A549 (cell line): Measurements from ENCODE around the gene TRPC6. TPM values are rescaled to one million over a fixed set of nuclear protein-coding genes. Genes with fewer than 3 reads are reported as not detected.

Experiments used
- ATAC-seq, 2 experiments: fragments of 200-7000 bp in 1 of 2; fragments of >200 bp in 1 of 2; cut with Nextera tagmentation in 1 of 2; cut with Tn5 transposase in 1 of 2; 3 replicates each; pipeline versions ENCODE4 v1.8.0 to v1.9.1; 2018 to 2020; ENCODE audit warnings: mild to moderate bottlenecking in 1 of 2, moderate library complexity in 1 of 2
- CTCF ChIA-PET: fragments of 300-600 bp; sonication (Branson Sonifier 250); formaldehyde crosslinking; extraction: SDS; loops from one replicate; lab custom pipeline; 2021; ENCODE audit warnings: antibody characterized with exemption, inconsistent platforms; lab: Yijun Ruan, JAX
- POLR2A ChIA-PET: fragments of 350-600 bp; formaldehyde crosslinking; extraction: SDS; loops from one replicate; lab custom pipeline; 2021; ENCODE audit warnings: antibody characterized with exemption, inconsistent platforms; lab: Yijun Ruan, JAX
- DNase-seq, 2 experiments: peaks; one replicate each; pipeline versions ENCODE4 v3.0.0 to v3.0.0-alpha.2; 2011 to 2016; ENCODE audit warnings: low read depth in 1 of 2, low spot score in 1 of 2
- FAIRE-seq: peaks from 2 replicates; lab custom pipeline; 2011; peaks lifted over from hg19 to GRCh38; lab: Jason Lieb, UNC
- H3K27ac ChIP-seq, 2 experiments: fragments of >200 bp; sonication (Bioruptor Twin); formaldehyde crosslinking; 3 replicates each; pipeline ENCODE4 v1.5.1; 2016 to 2017
- H3K4me1 ChIP-seq: fragments of >200 bp; sonication (Bioruptor Twin); formaldehyde crosslinking; 3 replicates; pipeline ENCODE4 v1.6.1; 2016
- H3K4me2 ChIP-seq: fragments of >200 bp; sonication (Bioruptor Twin); formaldehyde crosslinking; 3 replicates; pipeline ENCODE4 v1.6.1; 2016
- H3K4me3 ChIP-seq: fragments of >200 bp; sonication (Bioruptor Twin); formaldehyde crosslinking; 3 replicates; pipeline ENCODE4 v1.5.1; 2016
- H3K9me3 ChIP-seq: fragments of >200 bp; sonication (Bioruptor Twin); formaldehyde crosslinking; 3 replicates; pipeline ENCODE4 v1.6.1; 2016
- BHLHE40 ChIP-seq: IDR thresholded peaks from 2 replicates; pipeline ENCODE4 v1.6.1; 2012; ENCODE audit warnings: low read depth, low read length, inconsistent platforms
- CBX2 ChIP-seq: fragments of 200-600 bp; sonication (generic); IDR thresholded peaks from 2 replicates; pipeline ENCODE4 v1.6.1; 2016; ENCODE audit warnings: low read depth, mild to moderate bottlenecking, borderline replicate concordance
- EHF ChIP-seq: fragments of 250-450 bp; sonication (Bioruptor Pico); IDR thresholded peaks from 2 replicates; pipeline ENCODE4 v1.5.0; 2020; ENCODE audit warnings: mild to moderate bottlenecking
- ESRRA ChIP-seq: fragments of 150-350 bp; IDR thresholded peaks from 2 replicates; pipeline ENCODE4 v1.6.1; 2014; ENCODE audit warnings: mild to moderate bottlenecking, low read length, borderline replicate concordance
- FOXS1 ChIP-seq: fragments of 250-450 bp; sonication (Bioruptor Pico); IDR thresholded peaks from 2 replicates; pipeline ENCODE4 v1.5.0; 2020; ENCODE audit warnings: mild to moderate bottlenecking, moderate library complexity
- GATA3 ChIP-seq: IDR thresholded peaks from 2 replicates; pipeline ENCODE4 v1.6.1; 2012; ENCODE audit warnings: borderline replicate concordance
- HEYL ChIP-seq: fragments of 250-450 bp; sonication (Bioruptor Pico); IDR thresholded peaks from 2 replicates; pipeline ENCODE4 v1.8.0; 2021; ENCODE audit warnings: mild to moderate bottlenecking, moderate library complexity
- HOXB13 ChIP-seq: fragments of 250-450 bp; sonication (Bioruptor Pico); IDR thresholded peaks from 2 replicates; pipeline ENCODE4 v1.5.0; 2020; ENCODE audit warnings: low read depth, mild to moderate bottlenecking, moderate library complexity
- HOXB5 ChIP-seq: fragments of 250-450 bp; sonication (Bioruptor Pico); IDR thresholded peaks from 2 replicates; pipeline ENCODE4 v1.5.0; 2020; ENCODE audit warnings: mild to moderate bottlenecking, moderate library complexity
- JUN ChIP-seq, 2 experiments: fragments of >200 bp; sonication (Bioruptor Twin); formaldehyde crosslinking; IDR thresholded peaks; 2 replicates in 1 of 2; 3 replicates in 1 of 2; pipeline ENCODE4 v1.6.1; 2016 to 2017
- KDM1A ChIP-seq: fragments of 200-600 bp; sonication (generic); IDR thresholded peaks from 2 replicates; pipeline ENCODE4 v1.6.1; 2016; ENCODE audit warnings: low read depth, mild to moderate bottlenecking
- KDM5A ChIP-seq: fragments of 200-600 bp; sonication (generic); IDR thresholded peaks from 2 replicates; pipeline ENCODE4 v1.6.1; 2016; ENCODE audit warnings: antibody characterized with exemption, mild to moderate bottlenecking
- MYC ChIP-seq: IDR thresholded peaks from 2 replicates; pipeline ENCODE4 v1.6.1; 2012; ENCODE audit warnings: mild to moderate bottlenecking, inconsistent platforms, low read length, improper control_type of control experiment, borderline replicate concordance
- NPAS2 ChIP-seq: fragments of 250-450 bp; sonication (Bioruptor Pico); IDR thresholded peaks from 2 replicates; pipeline ENCODE4 v1.8.0; 2022; ENCODE audit warnings: mild to moderate bottlenecking, moderate library complexity, borderline replicate concordance
- NR3C1 ChIP-seq: fragments of >200 bp; sonication (Bioruptor Twin); formaldehyde crosslinking; IDR thresholded peaks from 3 replicates; pipeline ENCODE4 v1.6.1; 2017
- RAD21 ChIP-seq, 2 experiments: fragments of >200 bp in 1 of 2; sonication (Bioruptor Twin) in 1 of 2; formaldehyde crosslinking in 1 of 2; IDR thresholded peaks in 1 of 2; conservative IDR thresholded peaks in 1 of 2; 2 replicates in 1 of 2; 3 replicates in 1 of 2; pipeline ENCODE4 v1.6.1; 2012 to 2018; ENCODE audit warnings: inconsistent platforms in 1 of 2
- RARB ChIP-seq: fragments of 250-450 bp; sonication (Bioruptor Pico); IDR thresholded peaks from 2 replicates; pipeline ENCODE4 v1.8.0; 2021; ENCODE audit warnings: mild to moderate bottlenecking, moderate library complexity
- RCOR1 ChIP-seq: fragments of 150-350 bp; IDR thresholded peaks from 2 replicates; pipeline ENCODE4 v1.6.1; 2014; ENCODE audit warnings: antibody characterized with exemption, low read length, low read depth
- RFX5 ChIP-seq: fragments of 450-650 bp; IDR thresholded peaks from 2 replicates; pipeline ENCODE4 v1.7.1; 2014; ENCODE audit warnings: antibody characterized with exemption, mild to moderate bottlenecking, moderate library complexity
- SMC3 ChIP-seq: fragments of >200 bp; sonication (Bioruptor Twin); formaldehyde crosslinking; IDR thresholded peaks from 3 replicates; pipeline ENCODE4 v1.6.1; 2018; ENCODE audit warnings: inconsistent platforms
- SREBF2 ChIP-seq: fragments of 450-650 bp; IDR thresholded peaks from 2 replicates; pipeline ENCODE4 v1.6.1; 2014; ENCODE audit warnings: mild to moderate bottlenecking, moderate library complexity
- TP53 ChIP-seq: fragments of 250-450 bp; sonication (Bioruptor Pico); IDR thresholded peaks from 2 replicates; pipeline ENCODE4 v1.5.0; 2021; ENCODE audit warnings: mild to moderate bottlenecking, moderate library complexity
- ZFP36 ChIP-seq: fragments of 450-650 bp; IDR thresholded peaks from 2 replicates; pipeline ENCODE4 v1.6.1; 2014; ENCODE audit warnings: borderline replicate concordance; ENCODE audit not compliant: partially characterized antibody
- ZNF302 ChIP-seq: fragments of 250-450 bp; sonication (Bioruptor Pico); IDR thresholded peaks from 2 replicates; pipeline ENCODE4 v1.9.0; 2021; ENCODE audit warnings: inconsistent platforms, mild to moderate bottlenecking, moderate library complexity
- WGBS: methylation state at CpG from one replicate; pipeline ENCODE4 v1.1.6; 2017; ENCODE audit errors: missing lambda C conversion rate; 5-methylcytosine and 5-hydroxymethylcytosine counted together
- polyA plus RNA-seq, 4 experiments: library from polyadenylated mRNA; depleted of rRNA in 3 of 4; stranded (reverse); fragments of >200 nt; fragmentation: RNase III in 1 of 4; extraction: RNeasy Plus Mini Kit Qiagen cat#74134 plus additional on column Dnase treatment in 1 of 4; gene quantifications; 2 replicates in 3 of 4; 3 replicates in 1 of 4; pipeline ENCODE4 v1.2.3, GENCODE V29; 2011 to 2017
- TF ChIP-seq, protein P1 (sequence below): fragments of >200 bp; sonication (Bioruptor Twin); formaldehyde crosslinking; IDR thresholded peaks from 3 replicates; pipeline ENCODE4 v1.5.1; 2016
- TF ChIP-seq, protein P2 (sequence below): fragments of 250-450 bp; sonication (Bioruptor Pico); IDR thresholded peaks from 2 replicates; pipeline ENCODE4 v1.5.0; 2020; ENCODE audit warnings: low read depth, mild to moderate bottlenecking, moderate library complexity
- TF ChIP-seq, protein P3 (sequence below): IDR thresholded peaks from 2 replicates; pipeline ENCODE4 v1.6.1; 2012

TRPC6 gene
- polyA plus RNA-seq, 2 of the 4 experiments (the other 2 are of a cell fraction) = 0.70 to 1.0 TPM

DNA sequence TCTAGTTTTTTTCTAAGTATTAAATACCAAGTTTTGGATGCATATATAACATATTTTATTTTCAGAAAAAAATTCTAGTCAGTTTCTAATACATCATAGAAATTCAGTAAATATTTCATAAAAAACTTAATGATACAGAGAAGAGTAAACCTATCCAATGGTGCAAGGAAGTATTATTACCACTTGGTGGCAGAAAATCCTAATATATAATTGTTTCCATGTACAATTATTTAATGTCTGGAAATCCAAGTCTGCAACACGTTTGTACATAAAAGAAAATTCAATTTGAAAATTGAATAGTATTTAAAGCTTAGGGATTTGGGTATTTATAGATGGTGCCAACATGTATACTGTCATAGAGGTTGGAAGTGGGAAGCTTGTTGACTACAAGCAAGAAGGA, 127.0 kb downstream of the TRPC6 start:
- no peak for DNase-seq
- ChIA-PET POLR2A (no interaction called here), CTCF (interaction anchor here (0.7 to 5.6 kb wide), 16 partner anchors 12 to 551 kb away, joined by 3 to 71 read pairs (median 5); no protein-coding TSS in a partner anchor)
- H3K4me3 ChIP-seq = no peak overlapping the region
- H3K27ac ChIP-seq = no peak overlapping the region
- no peak overlapping the region for H3K4me2 ChIP-seq
- TF ChIP-seq SMC3 (peak; percentile 79), ZFP36 (no peak), RAD21 (conservative IDR thresholded peaks at IDR 0.05 in 1 of 2, IDR thresholded peaks at IDR 0.05 in 1 of 2) (peak; percentile 64 to 81)
- TF ChIP-seq, protein P1, sequence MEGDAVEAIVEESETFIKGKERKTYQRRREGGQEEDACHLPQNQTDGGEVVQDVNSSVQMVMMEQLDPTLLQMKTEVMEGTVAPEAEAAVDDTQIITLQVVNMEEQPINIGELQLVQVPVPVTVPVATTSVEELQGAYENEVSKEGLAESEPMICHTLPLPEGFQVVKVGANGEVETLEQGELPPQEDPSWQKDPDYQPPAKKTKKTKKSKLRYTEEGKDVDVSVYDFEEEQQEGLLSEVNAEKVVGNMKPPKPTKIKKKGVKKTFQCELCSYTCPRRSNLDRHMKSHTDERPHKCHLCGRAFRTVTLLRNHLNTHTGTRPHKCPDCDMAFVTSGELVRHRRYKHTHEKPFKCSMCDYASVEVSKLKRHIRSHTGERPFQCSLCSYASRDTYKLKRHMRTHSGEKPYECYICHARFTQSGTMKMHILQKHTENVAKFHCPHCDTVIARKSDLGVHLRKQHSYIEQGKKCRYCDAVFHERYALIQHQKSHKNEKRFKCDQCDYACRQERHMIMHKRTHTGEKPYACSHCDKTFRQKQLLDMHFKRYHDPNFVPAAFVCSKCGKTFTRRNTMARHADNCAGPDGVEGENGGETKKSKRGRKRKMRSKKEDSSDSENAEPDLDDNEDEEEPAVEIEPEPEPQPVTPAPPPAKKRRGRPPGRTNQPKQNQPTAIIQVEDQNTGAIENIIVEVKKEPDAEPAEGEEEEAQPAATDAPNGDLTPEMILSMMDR = peak; percentile 33; the same call in 1 of the 3 replicates
- peak in 1 of 2 experiments; percentile 58; a peak in 2 of 6 replicates for ATAC-seq
- FAIRE-seq = no peak
- H3K9me3 ChIP-seq = no peaks in the 10 kb centered on the region
- 3% methylated on average over 1 of the region's 1 CpG for WGBS
- H3K4me1 ChIP-seq = peaks cover 2% of the 10 kb centered on the region; the same call in 1 of the 3 replicates

DNA sequence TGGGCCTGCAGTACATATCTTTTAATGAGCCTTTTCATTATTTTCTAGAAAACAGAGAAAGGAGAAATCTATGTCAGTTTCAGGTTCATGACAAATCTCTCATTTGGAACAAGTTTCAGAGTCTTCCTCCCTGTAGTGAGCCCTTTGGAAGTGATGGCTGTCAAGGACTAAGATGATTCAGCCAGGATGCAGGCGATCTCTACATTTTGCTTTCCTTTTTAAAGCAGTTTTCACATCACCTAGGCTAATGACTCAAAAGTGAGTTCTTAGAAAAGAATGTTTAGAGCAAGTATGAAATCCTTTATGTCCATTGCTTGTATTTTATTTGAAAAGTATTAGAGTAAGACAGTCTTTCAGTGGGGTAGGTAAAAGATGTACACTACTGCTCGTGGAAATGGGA, 130.1 kb downstream of the TRPC6 start:
- Histone ChIP-seq H3K4me3 (no peak overlapping the region), H3K27ac (no peak overlapping the region), H3K9me3 (no peaks in the 10 kb centered on the region), H3K4me1 (peaks cover 2% of the 10 kb centered on the region; the same call in 1 of the 3 replicates), H3K4me2 (0 out of 3 replicates have a peak overlapping the region, but pooled peaks have one; percentile 34)
- FAIRE-seq = no peak
- CTCF ChIA-PET = no interaction called here
- TF ChIP-seq RARB (CRISPR knock-in tag) (no peak), KDM5A (no peak), TP53 (CRISPR knock-in tag) (no peak), RFX5 (no peak), MYC (no peak), ZNF302 (CRISPR knock-in tag) (no peak), RCOR1 (no peak), NR3C1 (no peak), KDM1A (no peak), FOXS1 (no peak), HOXB13 (CRISPR knock-in tag) (no peak), GATA3 (no peak), NPAS2 (CRISPR knock-in tag) (no peak), BHLHE40 (no peak)
- DNase-seq = no peak
- WGBS = 34% methylated on average over 2 of the region's 2 CpGs
- no peak for ATAC-seq
- POLR2A ChIA-PET = no interaction called here

DNA sequence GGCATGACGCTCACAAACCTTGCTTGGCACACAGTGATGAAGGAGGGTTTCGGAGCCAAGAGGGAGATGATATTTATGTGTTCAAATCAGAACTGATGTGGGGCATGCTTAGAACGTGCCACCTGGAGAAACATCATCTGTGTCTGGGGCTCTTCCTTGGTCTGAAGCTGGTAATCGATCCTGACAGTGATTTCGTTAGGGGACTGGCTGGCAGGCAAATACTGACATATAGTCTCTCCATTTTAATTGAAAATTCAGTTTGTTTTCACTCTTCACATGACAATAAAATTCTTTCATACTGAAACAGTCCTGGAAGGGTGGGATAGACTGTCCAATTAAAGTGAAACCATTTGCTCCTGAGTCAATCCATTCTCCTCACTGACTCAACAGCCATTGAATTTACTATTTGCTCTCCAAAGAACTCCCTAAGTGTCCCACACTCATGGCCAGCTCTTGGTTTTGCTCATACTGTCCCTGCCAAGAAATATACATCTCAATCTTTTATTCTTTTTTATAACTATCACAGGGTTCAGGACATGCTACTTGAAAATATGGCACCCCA, 134.8 kb downstream of the TRPC6 start:
- DNase-seq (no peak), FAIRE-seq (no peak), ATAC-seq (no peak)
- Histone ChIP-seq H3K9me3 (no peaks in the 10 kb centered on the region), H3K27ac (no peak overlapping the region), H3K4me3 (no peak overlapping the region), H3K4me2 (no peak overlapping the region), H3K4me1 (peaks cover 34% of the 10 kb centered on the region)
- TF ChIP-seq SMC3 (no peak), EHF (CRISPR knock-in tag) (no peak), JUN (IDR thresholded peaks at IDR 0.05) (no peak), HOXB5 (CRISPR knock-in tag) (no peak), SREBF2 (no peak), RCOR1 (no peak), CBX2 (no peak), HEYL (no peak), ESRRA (no peak), GATA3 (no peak), RARB (CRISPR knock-in tag) (no peak), HOXB13 (CRISPR knock-in tag) (no peak)
- TF ChIP-seq, protein P2, sequence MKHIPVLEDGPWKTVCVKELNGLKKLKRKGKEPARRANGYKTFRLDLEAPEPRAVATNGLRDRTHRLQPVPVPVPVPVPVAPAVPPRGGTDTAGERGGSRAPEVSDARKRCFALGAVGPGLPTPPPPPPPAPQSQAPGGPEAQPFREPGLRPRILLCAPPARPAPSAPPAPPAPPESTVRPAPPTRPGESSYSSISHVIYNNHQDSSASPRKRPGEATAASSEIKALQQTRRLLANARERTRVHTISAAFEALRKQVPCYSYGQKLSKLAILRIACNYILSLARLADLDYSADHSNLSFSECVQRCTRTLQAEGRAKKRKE (CRISPR knock-in tag) = no peak
- TF ChIP-seq, protein P3, sequence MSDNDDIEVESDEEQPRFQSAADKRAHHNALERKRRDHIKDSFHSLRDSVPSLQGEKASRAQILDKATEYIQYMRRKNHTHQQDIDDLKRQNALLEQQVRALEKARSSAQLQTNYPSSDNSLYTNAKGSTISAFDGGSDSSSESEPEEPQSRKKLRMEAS = no peak
- TF ChIP-seq, protein P1 = no peak
- WGBS = 69% methylated on average over 5 of the region's 5 CpGs
- ChIA-PET POLR2A (no interaction called here), CTCF (interaction anchor here (1.0 to 1.3 kb wide), 2 partner anchors 12 to 398 kb away, joined by 3 to 4 read pairs; no protein-coding TSS in a partner anchor)
